Measurements from ENCODE around the gene NCOA1. TPM values are rescaled to one million over a fixed set of nuclear protein-coding genes. Genes with fewer than 3 reads are reported as not detected.

Gene NCOA1
- total and polyA plus RNA-seq, 2 experiments from 2014 or later, result 32.5 to 51.7 TPM

- Histone ChIP-seq H3K4me3 (no peak overlapping the region), H3K27me3 (no peaks in the 10 kb centered on the region)
Measured at GRCh38 chr2:24754985-24755705, 264.1 kb downstream of the NCOA1 start.

DNA sequence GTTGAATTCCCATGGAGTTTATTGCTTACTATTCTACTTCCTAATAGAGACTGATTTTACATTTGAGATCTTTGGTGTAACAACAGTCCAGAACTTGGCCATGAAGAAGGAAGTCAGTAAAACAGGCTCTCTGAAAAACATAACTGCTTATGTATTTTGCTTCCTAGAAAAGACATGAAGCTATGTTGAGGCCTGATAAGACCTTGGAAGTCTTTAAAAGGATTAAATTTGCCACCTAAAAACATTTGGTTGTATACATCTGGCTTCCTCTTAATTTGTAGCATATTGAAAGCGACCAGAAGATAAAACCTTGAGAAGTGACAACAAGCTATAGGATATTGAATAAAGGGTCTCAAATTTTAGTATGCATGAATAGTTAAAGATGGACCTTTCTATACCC, 265.7 kb downstream of the NCOA1 start:
- Histone ChIP-seq H3K9me3 (ENCODE audit: low read depth) (no peaks in the 10 kb centered on the region), H2AFZ (no peak overlapping the region), H3K27me3 (no peaks in the 10 kb centered on the region), H3K4me3 (no peak overlapping the region), H4K20me1 (ENCODE audit: insufficient read depth, poor library complexity, severe bottlenecking) (no peaks in the 10 kb centered on the region), H3K79me2 (no peaks in the 10 kb centered on the region), H3K4me2 (no peak overlapping the region), H3K9me2 (replicated peaks; ENCODE audit: insufficient read depth) (no peaks in the 10 kb centered on the region), H3K27ac (no peak overlapping the region), H3K4me1 (ENCODE audit: insufficient read depth) (no peaks in the 10 kb centered on the region), H3K36me3 (replicated peaks; ENCODE audit: insufficient read depth, low read depth) (no peaks in the 10 kb centered on the region)
- TF ChIP-seq EZH2phosphoT487 (IDR thresholded peaks at IDR 0.05; ENCODE audit: low read depth, severe bottlenecking, unreplicated experiment), result no peak
- no peak for TF ChIP-seq EZH2 (IDR thresholded peaks at IDR 0.05; ENCODE audit: borderline replicate concordance)
- TF ChIP-seq, protein P1, sequence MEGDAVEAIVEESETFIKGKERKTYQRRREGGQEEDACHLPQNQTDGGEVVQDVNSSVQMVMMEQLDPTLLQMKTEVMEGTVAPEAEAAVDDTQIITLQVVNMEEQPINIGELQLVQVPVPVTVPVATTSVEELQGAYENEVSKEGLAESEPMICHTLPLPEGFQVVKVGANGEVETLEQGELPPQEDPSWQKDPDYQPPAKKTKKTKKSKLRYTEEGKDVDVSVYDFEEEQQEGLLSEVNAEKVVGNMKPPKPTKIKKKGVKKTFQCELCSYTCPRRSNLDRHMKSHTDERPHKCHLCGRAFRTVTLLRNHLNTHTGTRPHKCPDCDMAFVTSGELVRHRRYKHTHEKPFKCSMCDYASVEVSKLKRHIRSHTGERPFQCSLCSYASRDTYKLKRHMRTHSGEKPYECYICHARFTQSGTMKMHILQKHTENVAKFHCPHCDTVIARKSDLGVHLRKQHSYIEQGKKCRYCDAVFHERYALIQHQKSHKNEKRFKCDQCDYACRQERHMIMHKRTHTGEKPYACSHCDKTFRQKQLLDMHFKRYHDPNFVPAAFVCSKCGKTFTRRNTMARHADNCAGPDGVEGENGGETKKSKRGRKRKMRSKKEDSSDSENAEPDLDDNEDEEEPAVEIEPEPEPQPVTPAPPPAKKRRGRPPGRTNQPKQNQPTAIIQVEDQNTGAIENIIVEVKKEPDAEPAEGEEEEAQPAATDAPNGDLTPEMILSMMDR (IDR thresholded peaks at IDR 0.05; ENCODE audit: poor library complexity), result no peak
- 96% methylated on average over 1 of the region's 1 CpG for WGBS (ENCODE audit: low lambda C conversion rate, missing lambda C conversion rate)
- no peak for DNase-seq (ENCODE audit: low spot score)

More at GRCh38 chr2:24754985-24755705, 264.1 kb downstream of the NCOA1 start:
- 62% methylated on average over 3 of the region's 3 CpGs for WGBS (ENCODE audit: low lambda C conversion rate, missing lambda C conversion rate)
- TF ChIP-seq, protein P1 (IDR thresholded peaks at IDR 0.05; ENCODE audit: poor library complexity), result no peak
- TF ChIP-seq EZH2phosphoT487 (IDR thresholded peaks at IDR 0.05; ENCODE audit: low read depth, severe bottlenecking, unreplicated experiment) (no peak), EZH2 (IDR thresholded peaks at IDR 0.05; ENCODE audit: borderline replicate concordance) (no peak)
- Histone ChIP-seq H4K20me1 (ENCODE audit: insufficient read depth, poor library complexity, severe bottlenecking) (no peaks in the 10 kb centered on the region), H3K9me2 (replicated peaks; ENCODE audit: insufficient read depth) (no peaks in the 10 kb centered on the region), H3K36me3 (replicated peaks; ENCODE audit: insufficient read depth, low read depth) (no peaks in the 10 kb centered on the region), H3K4me1 (ENCODE audit: insufficient read depth) (no peaks in the 10 kb centered on the region), H3K79me2 (no peaks in the 10 kb centered on the region), H3K27ac (no peak overlapping the region), H3K4me2 (no peak overlapping the region), H2AFZ (no peak overlapping the region), H3K9me3 (ENCODE audit: low read depth) (no peaks in the 10 kb centered on the region)
- no peak for DNase-seq (ENCODE audit: low spot score)

DNA sequence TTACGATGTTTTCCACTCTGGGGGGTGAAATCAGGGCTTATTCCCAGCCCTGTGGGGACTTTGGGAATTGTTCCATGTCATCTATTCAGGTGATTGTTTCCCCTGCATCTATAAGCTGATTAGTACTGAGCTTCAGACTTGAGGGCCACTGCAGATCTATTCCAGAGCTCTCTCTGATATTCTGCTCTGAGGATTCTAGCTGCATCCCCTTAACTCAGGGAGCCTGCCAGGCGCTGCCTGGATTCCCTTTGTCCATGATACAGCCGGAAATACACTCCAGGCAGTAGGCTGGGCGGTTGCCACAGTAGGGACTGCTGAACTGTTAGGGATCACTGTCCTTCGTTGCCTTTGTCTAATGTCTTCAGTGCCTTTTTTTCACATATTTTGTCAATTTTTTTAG, 270.8 kb downstream of the NCOA1 start:
- no peaks in the 10 kb centered on the region for H3K9me2 ChIP-seq (replicated peaks; ENCODE audit: insufficient read depth)
- WGBS (ENCODE audit: low lambda C conversion rate, missing lambda C conversion rate), result 81% methylated on average over 5 of the region's 5 CpGs
- DNase-seq (ENCODE audit: low spot score), result no peak

More for the DNA sequence above, 270.8 kb downstream of the NCOA1 start:
- Histone ChIP-seq H3K4me1 (ENCODE audit: insufficient read depth) (no peaks in the 10 kb centered on the region), H3K27me3 (no peaks in the 10 kb centered on the region), H3K36me3 (replicated peaks; ENCODE audit: insufficient read depth, low read depth) (peaks cover 6% of the 10 kb centered on the region), H3K27ac (no peak overlapping the region), H2AFZ (no peak overlapping the region), H3K9me3 (ENCODE audit: low read depth) (no peaks in the 10 kb centered on the region), H3K4me2 (no peak overlapping the region), H3K79me2 (no peaks in the 10 kb centered on the region), H3K4me3 (no peak overlapping the region), H4K20me1 (ENCODE audit: insufficient read depth, poor library complexity, severe bottlenecking) (no peaks in the 10 kb centered on the region)
- TF ChIP-seq EZH2phosphoT487 (IDR thresholded peaks at IDR 0.05; ENCODE audit: low read depth, severe bottlenecking, unreplicated experiment) (no peak), EZH2 (IDR thresholded peaks at IDR 0.05; ENCODE audit: borderline replicate concordance) (no peak)
- TF ChIP-seq, protein P1 (IDR thresholded peaks at IDR 0.05; ENCODE audit: poor library complexity), result no peak
